ENCODE data around the gene FECH. TPM values are rescaled to one million over a fixed set of nuclear protein-coding genes. Genes with fewer than 3 reads are reported as not detected.
A peak's percentile ranks its signal among the peaks of the same experiment; 100 is the strongest.

The FECH gene
- total RNA-seq, 6 experiments from 2014 or later = 30.1 to 73.9 (median 38.7) TPM

GRCh38 chr18:57538614-57539013 is 47.9 kb downstream of the FECH start:
- Histone ChIP-seq H3K4me1 (peaks cover 0 to 30% (median 6%) of the 10 kb centered on the region in 4 donors), H3K27me3 (no peaks in the 10 kb centered on the region), H3K9me3 (no peaks in the 10 kb centered on the region), H3K4me3 (no peak overlapping the region), H3K36me3 (no peaks in the 10 kb centered on the region), H3K27ac (no peak overlapping the region)
- ATAC-seq (peak in 1 of 4 donors; percentile 62), DNase-seq (peak in 1 of 3 donors; percentile 62)
- TF ChIP-seq POLR2A (IDR thresholded peaks at IDR 0.05) = no peak
- no peak for TF ChIP-seq CTCF (IDR thresholded peaks at IDR 0.05)
- WGBS (ENCODE audit: insufficient coverage, low coverage, low lambda C conversion rate, missing lambda C conversion rate) = 33% methylated on average over 3 of the region's 3 CpGs
- intact Hi-C loops (cut with DNase I) = no loop called here

- Histone ChIP-seq H3K36me3 (no peaks in the 10 kb centered on the region), H3K4me1 (peaks cover 0 to 37% (median 10%) of the 10 kb centered on the region in 4 donors), H3K9me3 (no peaks in the 10 kb centered on the region), H3K27ac (peak overlapping the region in 1 of 3 donors; percentile 60), H3K27me3 (no peaks in the 10 kb centered on the region), H3K4me3 (no peak overlapping the region)
- DNase-seq (no peak), ATAC-seq (peak; percentile 9 to 67 (median 39))
- TF ChIP-seq POLR2A (IDR thresholded peaks at IDR 0.05) (no peak), CTCF (IDR thresholded peaks at IDR 0.05) (no peak)
- intact Hi-C loops (cut with DNase I) = no loop called here
These were observed 52.0 kb downstream of the FECH start for GRCh38 chr18:57534511-57534909.

DNA sequence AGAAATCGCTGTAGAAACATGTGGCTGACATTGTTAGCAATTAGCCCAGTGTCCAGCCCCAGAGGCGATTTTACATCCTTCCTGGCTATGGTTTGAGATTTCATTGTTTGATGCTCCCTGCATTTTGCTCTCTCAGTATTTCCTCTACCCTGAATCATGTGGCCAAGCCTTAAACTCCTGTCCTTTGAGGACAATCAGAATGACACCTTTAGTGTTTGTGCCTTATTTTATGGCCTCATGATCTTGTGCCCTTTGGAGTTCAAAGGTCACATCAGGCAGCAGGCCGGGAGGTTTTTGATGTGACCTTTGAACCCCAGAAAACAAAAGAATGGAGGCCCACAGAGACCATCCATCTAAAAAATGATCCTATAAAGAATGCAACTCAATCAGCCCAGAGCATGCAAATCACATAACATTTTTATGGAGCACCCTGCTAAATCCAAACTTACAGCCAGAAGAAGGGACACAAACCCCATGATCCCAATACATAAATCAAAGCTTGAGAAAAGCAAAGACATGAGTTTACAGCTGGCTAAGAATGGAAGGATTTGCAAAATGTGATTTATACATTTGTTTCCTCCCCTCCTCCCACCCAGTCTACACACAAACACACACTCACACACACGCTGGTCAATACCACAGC is 52.5 kb downstream of the FECH start:
- no peaks in the 10 kb centered on the region for H3K36me3 ChIP-seq
- H3K4me1 ChIP-seq = peaks cover 0 to 31% (median 10%) of the 10 kb centered on the region in 4 donors
- H3K27ac ChIP-seq = peak overlapping the region in 1 of 3 donors; percentile 60
- ATAC-seq (no peak), DNase-seq (no peak)
- intact Hi-C loops (cut with DNase I) = no loop called here
- WGBS (ENCODE audit: insufficient coverage, low coverage, low lambda C conversion rate, missing lambda C conversion rate) = 40% methylated on average over 4 of the region's 4 CpGs
- no peak overlapping the region for H3K4me3 ChIP-seq
- H3K9me3 ChIP-seq = no peaks in the 10 kb centered on the region
- TF ChIP-seq CTCF (IDR thresholded peaks at IDR 0.05) (no peak), POLR2A (IDR thresholded peaks at IDR 0.05) (no peak)
- no peaks in the 10 kb centered on the region for H3K27me3 ChIP-seq

DNA sequence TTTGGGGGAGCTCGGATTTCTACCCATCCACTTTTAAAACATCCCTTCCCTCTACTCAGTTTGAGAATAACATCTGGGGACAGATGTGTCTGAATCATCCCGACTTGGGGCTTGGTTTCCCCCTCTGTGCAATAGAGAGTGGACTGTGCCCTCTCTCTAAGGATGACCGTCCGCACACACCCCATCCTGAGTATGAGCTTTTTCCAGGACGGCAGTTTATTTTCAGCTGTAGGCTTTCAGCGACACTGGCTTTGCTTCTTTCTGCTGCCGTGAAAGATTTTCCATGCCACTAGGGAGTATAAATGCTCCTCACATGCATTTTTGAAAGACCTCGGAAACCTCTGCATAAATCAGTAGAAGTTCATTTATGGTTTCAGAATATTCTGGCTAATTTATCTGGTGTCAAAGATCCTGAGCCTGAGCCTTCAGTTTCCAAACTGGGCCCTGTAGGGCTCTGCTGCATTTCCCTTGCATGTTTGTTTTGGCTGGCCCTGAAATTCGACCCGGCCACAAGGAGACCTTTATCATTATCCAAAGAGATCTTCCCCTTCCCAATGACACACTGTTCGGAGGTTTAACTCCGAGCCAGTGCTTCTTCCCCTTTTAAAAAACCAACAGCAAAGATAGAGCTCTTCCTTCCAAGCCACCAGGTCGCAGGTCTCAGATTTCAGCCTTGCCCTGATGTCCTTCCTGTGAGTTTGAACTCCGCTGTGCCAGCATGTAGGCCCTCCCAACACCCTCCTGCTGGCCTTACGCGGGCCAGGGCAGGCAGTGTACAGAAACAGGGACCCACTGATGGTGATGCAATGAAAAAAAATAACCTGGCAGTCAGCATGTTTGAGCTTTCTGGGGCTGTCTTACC is 53.3 kb downstream of the FECH start:
- WGBS (ENCODE audit: insufficient coverage, low coverage, low lambda C conversion rate, missing lambda C conversion rate) = 12% methylated on average over 16 of the region's 16 CpGs
- intact Hi-C loops (cut with DNase I) = no loop called here
- Histone ChIP-seq H3K4me3 (peak overlapping the region in 1 of 3 donors; percentile 22), H3K4me1 (peaks cover 0 to 24% (median 10%) of the 10 kb centered on the region in 4 donors), H3K9me3 (no peaks in the 10 kb centered on the region), H3K27me3 (no peaks in the 10 kb centered on the region), H3K27ac (peak overlapping the region in 1 of 3 donors; percentile 60), H3K36me3 (no peaks in the 10 kb centered on the region)
- DNase-seq (peak; percentile 46 to 78 (median 66)), ATAC-seq (peak; percentile 82 to 91 (median 88))
- TF ChIP-seq CTCF (IDR thresholded peaks at IDR 0.05) (no peak), POLR2A (IDR thresholded peaks at IDR 0.05) (no peak)

All from right lobe of liver (tissue), 6 donors.